HG03064 (cell line): ENCODE data around the gene CEP350.

Source experiments
- ATAC-seq: cut with Tn5 transposase; IDR thresholded peaks from one replicate; pipeline ENCODE4 v1.9.1; 2021; ENCODE audit warnings: low read depth; ENCODE audit not compliant: unreplicated experiment

Gene CEP350

GRCh38 chr1:180151508-180151907 lies 196.9 kb downstream of the CEP350 start:
- no peak for ATAC-seq

DNA sequence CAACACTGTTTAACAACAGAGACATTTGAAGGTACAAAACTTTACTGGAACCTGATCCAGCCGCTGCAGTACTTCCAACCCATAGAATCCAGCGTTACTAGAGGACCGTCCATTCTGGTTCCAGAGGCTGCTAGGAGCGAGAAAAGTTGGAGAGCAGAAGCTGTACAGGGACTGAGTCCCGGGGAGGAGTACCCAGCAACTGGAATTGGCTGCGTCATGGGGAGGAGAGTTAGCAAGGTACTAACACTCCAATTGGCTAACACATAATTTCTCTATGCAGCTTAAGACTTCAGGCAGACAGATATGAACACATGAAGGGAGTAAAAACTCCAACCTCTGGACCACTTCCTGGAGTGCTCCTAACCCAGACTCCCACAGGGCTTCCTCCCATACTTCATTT lies 198.0 kb downstream of the CEP350 start:
- ATAC-seq = no peak

- ATAC-seq = no peak
Measured at GRCh38 chr1:180153032-180153431, 198.4 kb downstream of the CEP350 start.

- no peak for ATAC-seq
Measured at GRCh38 chr1:180154003-180154324, 199.4 kb downstream of the CEP350 start.

- peak; percentile 92 for ATAC-seq
Measured at GRCh38 chr1:180154325-180155181, 199.9 kb downstream of the CEP350 start, which contains the start of gene QSOX1. TSS of gene QSOX1 (plus strand) at chr1:180154869. CDS start at chr1:180154908, 39 bp downstream.

- ATAC-seq = no peak
Measured at GRCh38 chr1:180155182-180155682, 200.6 kb downstream of the CEP350 start.

DNA sequence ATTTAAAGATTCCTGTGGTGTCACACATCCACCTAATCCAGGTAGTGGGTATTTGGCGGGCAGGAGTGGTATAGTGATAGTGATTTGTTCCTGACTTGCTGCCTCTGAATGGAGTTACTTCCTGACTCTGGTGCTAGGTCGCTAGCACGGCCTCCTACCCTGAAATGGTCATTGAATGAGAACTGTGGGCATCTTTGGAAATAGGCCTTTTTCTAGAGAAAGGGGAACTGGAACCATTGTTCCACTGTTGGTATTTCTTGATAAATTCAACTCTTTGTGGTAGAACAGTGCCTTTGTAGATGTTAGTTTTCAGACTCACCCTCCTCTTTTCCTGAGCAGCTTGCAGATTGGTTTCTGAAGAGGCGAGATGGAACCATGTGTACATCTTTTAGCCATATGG lies 201.6 kb downstream of the CEP350 start:
- no peak for ATAC-seq

- ATAC-seq = no peak
Measured at GRCh38 chr1:180156631-180157091, 202.1 kb downstream of the CEP350 start.

DNA sequence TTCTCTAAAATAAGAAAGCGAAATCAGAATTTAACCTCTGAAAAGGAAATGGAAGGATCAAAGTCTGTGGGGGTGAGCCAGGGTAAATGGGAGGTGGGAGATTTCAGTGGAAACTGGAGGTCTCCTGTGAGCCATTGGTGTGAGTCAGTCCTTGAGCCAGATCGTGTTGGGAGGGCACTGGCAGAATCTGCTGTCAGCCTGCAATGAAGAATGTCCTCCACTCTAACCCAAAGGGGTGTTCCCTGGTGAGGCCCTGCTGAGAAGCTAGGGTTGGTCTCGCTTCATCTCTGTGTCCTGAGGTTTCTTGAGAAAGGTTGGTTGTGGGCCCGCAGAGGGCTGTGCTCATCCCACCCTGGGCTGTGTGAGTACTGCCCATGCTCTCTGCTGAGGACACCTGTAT lies 202.5 kb downstream of the CEP350 start:
- no peak for ATAC-seq

GRCh38 chr1:180157576-180158057 lies 203.0 kb downstream of the CEP350 start:
- ATAC-seq = no peak

- ATAC-seq = no peak
Measured at GRCh38 chr1:180158149-180159147, 203.8 kb downstream of the CEP350 start.

DNA sequence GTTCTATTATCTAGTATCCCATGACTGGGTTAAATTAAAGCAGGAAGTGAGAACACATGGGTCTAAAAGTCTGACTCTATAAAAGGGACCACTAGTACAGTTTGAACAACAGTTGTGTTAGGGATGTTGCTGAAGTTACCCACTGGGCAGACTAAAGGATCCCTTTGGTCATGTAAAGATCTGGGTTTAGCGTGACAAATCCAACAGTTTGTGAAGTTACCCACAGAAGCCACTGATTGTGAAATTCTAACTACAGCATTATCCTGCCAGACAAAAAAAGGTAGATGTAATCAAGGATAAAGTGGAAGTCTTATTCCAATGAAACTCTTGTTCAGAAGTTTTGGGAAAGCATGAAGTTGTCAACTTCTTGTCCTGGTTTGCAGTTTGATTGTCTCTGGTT lies 205.7 kb downstream of the CEP350 start:
- ATAC-seq = no peak

- ATAC-seq = no peak
Measured at GRCh38 chr1:180163041-180163440, 208.4 kb downstream of the CEP350 start.
